HG03064 (cell line): Measurements from ENCODE around the gene DOP1A.
A peak's percentile ranks its signal among the peaks of the same experiment; 100 is the strongest.
"Not testable (repeated sequence)": the region's sequence is repeated elsewhere in the genome, so short reads cannot be mapped to it uniquely, and the experiment has no call there.

ENCODE experiments used
- ATAC-seq: cut with Tn5 transposase; IDR thresholded peaks from one replicate; pipeline ENCODE4 v1.9.1; 2021; ENCODE audit warnings: low read depth; ENCODE audit not compliant: unreplicated experiment

DOP1A gene

GRCh38 chr6:83138758-83139157 lies 71.3 kb downstream of the DOP1A start:
- no peak for ATAC-seq

- ATAC-seq: no peak
Observed at GRCh38 chr6:83151114-83151513, 83.6 kb downstream of the DOP1A start.

GRCh38 chr6:83152913-83153312 lies 85.4 kb downstream of the DOP1A start:
- ATAC-seq: no peak

- ATAC-seq: no peak
Observed at GRCh38 chr6:83153883-83154521, 86.5 kb downstream of the DOP1A start.

- no peak for ATAC-seq
Observed at GRCh38 chr6:83155794-83156193, 88.3 kb downstream of the DOP1A start.

GRCh38 chr6:83160167-83160566 lies 92.7 kb downstream of the DOP1A start:
- ATAC-seq: no peak

GRCh38 chr6:83167726-83168278 lies 100.3 kb downstream of the DOP1A start:
- ATAC-seq: no peak

- no peak for ATAC-seq
Observed at GRCh38 chr6:83168556-83168955, 101.1 kb downstream of the DOP1A start.

GRCh38 chr6:83169106-83169505 lies 101.6 kb downstream of the DOP1A start:
- ATAC-seq: no peak

- ATAC-seq: no peak
Observed at GRCh38 chr6:83169511-83169910, 102.0 kb downstream of the DOP1A start.

GRCh38 chr6:83176246-83176645 lies 108.8 kb downstream of the DOP1A start:
- no peak for ATAC-seq

- no peak for ATAC-seq
Observed at GRCh38 chr6:83180426-83180950, 113.0 kb downstream of the DOP1A start.

- no peak for ATAC-seq
Observed at GRCh38 chr6:83182114-83182513, 114.6 kb downstream of the DOP1A start.

GRCh38 chr6:83183082-83183828 lies 115.8 kb downstream of the DOP1A start:
- no peak for ATAC-seq

GRCh38 chr6:83185096-83185495 lies 117.6 kb downstream of the DOP1A start:
- no peak for ATAC-seq

- ATAC-seq: no peak
Observed at GRCh38 chr6:83188501-83188900, 121.0 kb downstream of the DOP1A start.

GRCh38 chr6:83190626-83191025 lies 123.2 kb downstream of the DOP1A start:
- no peak for ATAC-seq

- ATAC-seq: not testable (repeated sequence)
Observed at GRCh38 chr6:83191974-83192373, 124.5 kb downstream of the DOP1A start.

GRCh38 chr6:83192456-83192855 lies 125.0 kb downstream of the DOP1A start:
- no peak for ATAC-seq

GRCh38 chr6:83192871-83193746 lies 125.6 kb downstream of the DOP1A start, which contains the start of the genes PGM3 and RWDD2A:
Gene PGM3 (minus strand): TSS chr6:83193265. CDS start chr6:83191012, 2,253 bp downstream.
Gene RWDD2A (plus strand): TSS chr6:83193357. CDS start chr6:83194452, 1,095 bp downstream.
- peak; percentile 96 for ATAC-seq
